OCI-LY7 (cell line): ENCODE results near the gene RFX3. TPM values are rescaled to one million over a fixed set of nuclear protein-coding genes. Genes with fewer than 3 reads are reported as not detected.

Experiments
- BruUV-seq: library from RNA; stranded (reverse); fragments of 400-500 nt; replicated peaks from 2 replicates; lab custom pipeline; 2021; lab: Mats Ljungman, UMichigan
- CTCF ChIA-PET: fragments of 300-600 bp; sonication (Branson Sonifier 250); formaldehyde crosslinking; loops from one replicate; lab custom pipeline; 2022; ENCODE audit warnings: antibody characterized with exemption; ENCODE audit not compliant: unreplicated experiment; lab: Charles Lee
- POLR2A ChIA-PET: fragments of 300-600 bp; sonication (Branson Sonifier 250); formaldehyde crosslinking; loops from one replicate; lab custom pipeline; 2022; ENCODE audit warnings: antibody characterized with exemption; lab: Charles Lee
- DNase-seq: peaks from one replicate; pipeline ENCODE4 v3.0.0-alpha.2; 2015; ENCODE audit warnings: low spot score
- H2AFZ ChIP-seq: fragments of 200-600 bp; sonication (generic), shearing (Covaris generic); 2 replicates; pipeline ENCODE4 v1.6.1; 2014; ENCODE audit warnings: mild to moderate bottlenecking, antibody characterized with exemption, low read length, moderate library complexity
- H3K27ac ChIP-seq: fragments of 200-600 bp; sonication (generic); 2 replicates; pipeline ENCODE4 v1.5.1; 2014; ENCODE audit warnings: mixed run types, low read depth, mild to moderate bottlenecking, moderate library complexity, low read length, inconsistent platforms; ENCODE audit not compliant: poor library complexity, severe bottlenecking
- H3K36me3 ChIP-seq: fragments of 200-600 bp; sonication (generic); 2 replicates; pipeline ENCODE4 v1.6.1; 2014; ENCODE audit warnings: mild to moderate bottlenecking, antibody characterized with exemption, low read length, moderate library complexity, mixed read lengths; ENCODE audit not compliant: insufficient read depth
- H3K4me1 ChIP-seq: fragments of 200-600 bp; sonication (generic); 2 replicates; pipeline ENCODE4 v1.5.1; 2014; ENCODE audit warnings: mild to moderate bottlenecking, low read length; ENCODE audit not compliant: insufficient read depth, poor library complexity, severe bottlenecking
- H3K4me2 ChIP-seq: fragments of 200-600 bp; sonication (generic); 2 replicates; pipeline ENCODE4 v1.6.1; 2014; ENCODE audit warnings: mild to moderate bottlenecking, low read length
- H3K4me3 ChIP-seq: fragments of 200-600 bp; sonication (generic); 2 replicates; pipeline ENCODE4 v1.5.1; 2014; ENCODE audit warnings: mild to moderate bottlenecking, low read depth, low read length; ENCODE audit not compliant: poor library complexity, severe bottlenecking
- H3K79me2 ChIP-seq: fragments of 200-600 bp; sonication (generic); 2 replicates; pipeline ENCODE4 v1.6.1; 2016; ENCODE audit warnings: low read depth, mild to moderate bottlenecking, low read length, moderate library complexity, mixed read lengths; ENCODE audit not compliant: insufficient read depth
- H3K9me2 ChIP-seq: fragments of 200-600 bp; sonication (generic); 2 replicates; pipeline ENCODE4 v1.6.1; 2016; ENCODE audit warnings: mild to moderate bottlenecking, low read length, mixed read lengths; ENCODE audit not compliant: insufficient read depth
- H3K9me3 ChIP-seq: fragments of 200-600 bp; sonication (generic); 2 replicates; pipeline ENCODE4 v1.6.1; 2014; ENCODE audit warnings: mild to moderate bottlenecking, mixed run types, low read length, mixed read lengths
- H4K20me1 ChIP-seq: fragments of 200-600 bp; sonication (generic); 2 replicates; pipeline ENCODE4 v1.6.1; 2014; ENCODE audit warnings: mild to moderate bottlenecking, antibody characterized with exemption, low read length, moderate library complexity, mixed read lengths; ENCODE audit not compliant: insufficient read depth
- CTCF ChIP-seq: fragments of 200-600 bp; sonication (generic); conservative IDR thresholded peaks from 2 replicates; pipeline ENCODE4 v1.5.1; 2014; ENCODE audit warnings: mild to moderate bottlenecking, antibody characterized with exemption, low read length, moderate library complexity, mixed read lengths
- EZH2phosphoT487 ChIP-seq: fragments of 200-600 bp; sonication (generic); IDR thresholded peaks from 2 replicates; pipeline ENCODE4 v1.6.1; 2018; ENCODE audit warnings: low read depth, borderline replicate concordance, mild to moderate bottlenecking, mixed run types, antibody characterized with exemption, low read length, moderate library complexity, mixed read lengths
- intact Hi-C: fragments of 100-400 bp; cut with micrococcal nuclease; formaldehyde crosslinking; loops from one replicate; pipeline ENCODE4 v1.10.0; 2022; ENCODE audit not compliant: unreplicated experiment
- total RNA-seq, 2 experiments: library from RNA; depleted of rRNA in 1 of 2; stranded (reverse); fragments of >200 nt in 1 of 2; shearing (Covaris generic) in 1 of 2; gene quantifications; 2 replicates each; pipeline ENCODE4 v1.2.3, GENCODE V29; 2014 to 2022

RFX3 gene
- total RNA-seq, 2 experiments from 2014 or later, result 6.9 to 18.1 TPM

- no TSS peak for BruUV-seq
- POLR2A ChIA-PET, result no interaction called here
These were observed 79.5 kb downstream of the RFX3 start for GRCh38 chr9:3446313-3446712.

GRCh38 chr9:3444016-3444415 lies 81.8 kb downstream of the RFX3 start:
- POLR2A ChIA-PET, result interaction anchor here (0.6 to 0.8 kb wide), 2 partner anchors 199 to 266 kb away, joined by 3 to 5 read pairs; no protein-coding TSS in a partner anchor
- no TSS peak for BruUV-seq
- intact Hi-C loops, result no loop called here
- Histone ChIP-seq H3K9me3 (no peaks in the 10 kb centered on the region), H4K20me1 (no peaks in the 10 kb centered on the region), H3K4me1 (peaks cover 4% of the 10 kb centered on the region), H3K9me2 (0 out of 2 replicates have a peak, but pooled peaks cover 3% of the 10 kb centered on the region), H3K79me2 (no peaks in the 10 kb centered on the region), H3K27ac (no peak overlapping the region), H2AFZ (no peak overlapping the region), H3K4me3 (no peak overlapping the region), H3K36me3 (no peaks in the 10 kb centered on the region), H3K4me2 (no peak overlapping the region)
- no peak for TF ChIP-seq EZH2phosphoT487
- no peak for TF ChIP-seq CTCF
- CTCF ChIA-PET, result no interaction called here
- DNase-seq, result no peak

More at GRCh38 chr9:3446313-3446712, 79.5 kb downstream of the RFX3 start:
- no peak overlapping the region for H3K4me2 ChIP-seq
- H2AFZ ChIP-seq, result no peak overlapping the region
- intact Hi-C loops, result no loop called here
- no peaks in the 10 kb centered on the region for H3K9me3 ChIP-seq
- no peaks in the 10 kb centered on the region for H3K9me2 ChIP-seq
- no peaks in the 10 kb centered on the region for H3K36me3 ChIP-seq
- no peak for TF ChIP-seq CTCF
- TF ChIP-seq EZH2phosphoT487, result no peak
- no peak overlapping the region for H3K4me3 ChIP-seq
- CTCF ChIA-PET, result no interaction called here
- no peaks in the 10 kb centered on the region for H4K20me1 ChIP-seq
- H3K79me2 ChIP-seq, result no peaks in the 10 kb centered on the region
- peaks cover under 1% of the 10 kb centered on the region for H3K4me1 ChIP-seq
- no peak overlapping the region for H3K27ac ChIP-seq
- no peak for DNase-seq

- intact Hi-C loops, result loop anchor here (1.0 kb wide), 1 partner anchor 201 kb away; no protein-coding TSS in a partner anchor
- peak; percentile 74 for DNase-seq
- Histone ChIP-seq H2AFZ (no peak overlapping the region; the same call in 1 of the 2 replicates), H3K4me1 (peaks cover 4% of the 10 kb centered on the region), H3K27ac (no peak overlapping the region), H3K9me3 (no peaks in the 10 kb centered on the region), H3K9me2 (0 out of 2 replicates have a peak, but pooled peaks cover 3% of the 10 kb centered on the region), H4K20me1 (no peaks in the 10 kb centered on the region), H3K36me3 (no peaks in the 10 kb centered on the region), H3K79me2 (no peaks in the 10 kb centered on the region), H3K4me2 (no peak overlapping the region), H3K4me3 (no peak overlapping the region)
- ChIA-PET POLR2A (interaction anchor here (0.5 to 1.0 kb wide), 3 partner anchors 20 to 251 kb away, joined by 3 to 6 read pairs (median 3); no protein-coding TSS in a partner anchor), CTCF (interaction anchor here (0.5 to 1.3 kb wide), 5 partner anchors 87 to 203 kb away, joined by 3 to 5 read pairs (median 3); no protein-coding TSS in a partner anchor)
- TF ChIP-seq CTCF, result peak; percentile 90
- no peak for TF ChIP-seq EZH2phosphoT487
- BruUV-seq, result no TSS peak
These were observed 84.5 kb downstream of the RFX3 start for GRCh38 chr9:3441197-3441816.
